ENCODE results near the gene CHPF. TPM values are rescaled to one million over a fixed set of nuclear protein-coding genes. Genes with fewer than 3 reads are reported as not detected.

CHPF gene, protein sequence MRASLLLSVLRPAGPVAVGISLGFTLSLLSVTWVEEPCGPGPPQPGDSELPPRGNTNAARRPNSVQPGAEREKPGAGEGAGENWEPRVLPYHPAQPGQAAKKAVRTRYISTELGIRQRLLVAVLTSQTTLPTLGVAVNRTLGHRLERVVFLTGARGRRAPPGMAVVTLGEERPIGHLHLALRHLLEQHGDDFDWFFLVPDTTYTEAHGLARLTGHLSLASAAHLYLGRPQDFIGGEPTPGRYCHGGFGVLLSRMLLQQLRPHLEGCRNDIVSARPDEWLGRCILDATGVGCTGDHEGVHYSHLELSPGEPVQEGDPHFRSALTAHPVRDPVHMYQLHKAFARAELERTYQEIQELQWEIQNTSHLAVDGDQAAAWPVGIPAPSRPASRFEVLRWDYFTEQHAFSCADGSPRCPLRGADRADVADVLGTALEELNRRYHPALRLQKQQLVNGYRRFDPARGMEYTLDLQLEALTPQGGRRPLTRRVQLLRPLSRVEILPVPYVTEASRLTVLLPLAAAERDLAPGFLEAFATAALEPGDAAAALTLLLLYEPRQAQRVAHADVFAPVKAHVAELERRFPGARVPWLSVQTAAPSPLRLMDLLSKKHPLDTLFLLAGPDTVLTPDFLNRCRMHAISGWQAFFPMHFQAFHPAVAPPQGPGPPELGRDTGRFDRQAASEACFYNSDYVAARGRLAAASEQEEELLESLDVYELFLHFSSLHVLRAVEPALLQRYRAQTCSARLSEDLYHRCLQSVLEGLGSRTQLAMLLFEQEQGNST
- total RNA-seq, result 0.97 and 5.5 TPM in 2 replicates

DNA sequence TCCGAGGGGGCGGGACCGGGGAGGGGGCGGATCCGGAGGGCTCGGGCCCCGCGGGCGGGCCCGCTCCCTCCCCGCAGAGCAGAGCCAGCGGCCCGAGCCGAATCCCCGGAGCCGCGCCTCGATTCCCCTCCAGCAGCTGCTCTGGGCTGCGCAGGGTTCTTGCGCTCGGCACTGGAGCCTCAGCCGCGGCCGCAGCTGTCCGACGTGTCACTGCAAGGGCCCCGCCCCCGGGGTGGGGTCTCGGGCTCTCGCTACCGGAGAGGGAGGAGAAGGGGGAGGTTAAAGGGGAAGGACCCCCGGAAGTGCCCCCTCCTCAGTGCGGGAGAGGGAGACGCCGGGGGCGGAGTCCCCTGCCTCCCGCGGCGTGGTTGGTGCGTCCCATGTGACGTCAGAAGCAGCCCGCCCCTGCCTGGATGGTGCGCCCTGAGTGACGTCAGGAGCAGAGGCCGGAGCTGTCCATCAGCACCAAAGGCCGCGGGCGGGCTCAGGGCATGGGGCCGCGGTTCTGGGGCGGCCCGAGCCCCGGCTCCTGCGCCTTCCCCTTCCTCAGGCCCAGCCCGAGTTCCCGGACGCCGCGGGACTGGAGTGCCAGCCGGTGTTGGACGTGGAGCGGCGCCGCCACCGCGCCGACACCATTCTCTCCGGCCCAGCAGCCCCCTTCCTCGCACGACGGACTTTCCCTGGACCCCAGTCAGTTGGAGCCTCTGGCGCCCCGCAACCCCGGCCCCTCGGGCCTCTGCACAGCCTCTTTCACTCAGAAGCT lies at the start of gene CHPF, which contains the start of gene TMEM198:
CHPF (minus strand) TSS at position 214 of the 763 bp plus-strand sequence. CDS start 271 bp downstream, outside the sequence.
TMEM198 (plus strand) TSS at position 433 of the 763 bp plus-strand sequence. CDS start 700 bp downstream, outside the sequence.

DNA sequence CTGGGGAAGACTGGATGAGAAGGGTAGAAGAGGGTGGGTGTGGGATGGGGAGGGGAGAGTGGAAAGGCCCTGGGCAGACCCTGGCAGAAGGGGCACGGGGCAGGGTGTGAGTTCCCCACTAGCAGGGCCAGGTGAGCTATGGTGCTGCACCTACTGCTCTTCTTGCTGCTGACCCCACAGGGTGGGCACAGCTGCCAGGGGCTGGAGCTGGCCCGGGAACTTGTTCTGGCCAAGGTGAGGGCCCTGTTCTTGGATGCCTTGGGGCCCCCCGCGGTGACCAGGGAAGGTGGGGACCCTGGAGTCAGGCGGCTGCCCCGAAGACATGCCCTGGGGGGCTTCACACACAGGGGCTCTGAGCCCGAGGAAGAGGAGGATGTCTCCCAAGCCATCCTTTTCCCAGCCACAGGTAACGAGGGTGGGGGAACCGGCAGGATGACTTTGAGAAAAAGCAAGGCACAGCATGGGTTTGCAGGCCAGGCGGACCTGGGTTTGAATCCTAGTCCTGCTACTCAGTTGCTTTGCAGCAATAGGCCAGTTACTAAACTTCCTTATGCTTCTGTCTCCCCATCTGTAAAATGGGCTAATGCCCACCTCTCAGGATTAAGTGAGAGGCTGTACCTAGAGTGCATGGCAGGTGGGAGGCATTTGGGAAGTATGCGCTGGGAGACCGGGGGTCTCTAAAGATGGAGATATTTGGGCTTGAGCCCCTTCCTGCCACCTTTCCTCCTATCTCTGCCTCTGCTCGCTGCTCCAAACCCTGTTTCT lies 28.8 kb upstream of the CHPF start, which contains the start of gene INHA:
INHA (plus strand) TSS at position 74 of the 765 bp plus-strand sequence; CDS start at position 139, 65 bp downstream.

DNA sequence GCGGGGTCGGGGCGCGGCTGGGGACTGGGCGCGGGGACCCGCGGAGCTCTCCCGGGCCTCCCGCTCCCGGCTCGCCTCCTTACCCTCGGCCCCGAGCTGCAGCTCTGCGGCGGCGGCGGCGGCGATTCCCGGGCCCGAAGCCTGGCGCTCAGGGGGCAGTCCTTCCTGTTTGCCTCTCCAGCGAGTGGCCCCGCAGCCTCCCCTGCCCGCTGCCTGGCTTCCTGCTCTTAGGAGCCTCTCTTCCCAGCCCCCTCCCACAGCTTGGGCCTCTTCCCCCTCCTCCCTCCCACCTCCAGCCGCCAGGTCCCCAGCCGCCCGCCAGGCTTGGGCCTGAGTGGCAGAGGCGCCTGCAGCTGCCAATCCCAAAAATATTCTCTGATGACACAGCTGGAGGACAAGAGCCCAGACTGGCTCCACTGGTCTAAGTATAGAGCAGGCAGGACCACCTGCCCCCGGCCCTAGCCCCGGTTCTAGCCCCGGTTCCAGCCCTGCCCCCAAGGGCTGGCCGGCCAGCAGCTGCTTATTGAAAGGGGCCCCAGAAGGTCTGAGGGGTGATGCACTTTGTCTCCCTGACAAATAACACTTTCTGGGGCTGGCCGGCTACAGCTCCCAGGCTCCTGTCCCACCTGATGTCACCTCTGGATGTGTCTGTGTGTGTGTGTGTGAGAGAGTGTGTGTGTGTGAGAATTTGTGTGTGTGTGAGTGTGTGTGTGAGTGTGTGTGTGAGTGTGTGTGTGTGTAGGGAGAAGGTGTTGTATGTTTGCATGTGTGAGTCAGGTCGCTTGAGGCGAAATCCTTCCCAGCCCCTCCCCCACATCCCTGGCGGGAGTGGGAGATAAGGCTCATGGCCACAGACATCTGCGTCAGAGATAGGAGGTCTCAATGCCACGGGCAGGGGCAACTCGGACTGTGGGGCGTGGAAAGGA lies 28.0 kb upstream of the CHPF start, which contains the start of gene OBSL1:
OBSL1 (minus strand) TSS at position 229 of the 926 bp plus-strand sequence. CDS start 307 bp downstream, outside the sequence.

DNA sequence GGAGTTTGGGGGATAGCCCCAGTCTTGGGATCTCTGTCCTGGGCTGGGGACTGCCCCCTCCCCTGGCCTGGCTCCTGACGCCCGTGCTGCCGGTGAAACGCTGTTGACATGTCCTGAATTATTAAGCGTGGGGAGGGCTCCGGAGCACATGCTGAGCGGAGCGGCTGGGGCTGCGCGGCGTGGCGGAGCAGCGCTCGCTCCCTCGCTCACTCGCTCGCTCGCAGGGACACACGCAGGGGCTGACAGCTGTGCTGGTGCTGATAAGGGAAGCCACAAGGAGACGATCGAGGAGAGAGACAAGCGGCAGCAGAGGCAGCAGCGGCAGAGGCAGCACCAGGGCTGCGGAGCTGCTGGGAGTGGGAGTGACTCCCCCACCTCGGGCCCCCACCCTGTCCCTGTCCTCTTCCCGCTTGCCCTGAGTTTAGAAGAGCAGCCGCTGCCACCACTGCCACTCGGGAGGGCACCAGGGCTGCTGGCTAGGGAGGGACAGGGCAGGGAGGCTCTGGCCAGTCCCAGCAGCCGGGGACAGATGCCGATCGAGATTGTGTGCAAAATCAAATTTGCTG lies 29.3 kb downstream of the CHPF start, which contains the start of gene ASIC4:
ASIC4 (plus strand) TSS at position 287 of the 566 bp plus-strand sequence; CDS start at position 530, 243 bp downstream.

DNA sequence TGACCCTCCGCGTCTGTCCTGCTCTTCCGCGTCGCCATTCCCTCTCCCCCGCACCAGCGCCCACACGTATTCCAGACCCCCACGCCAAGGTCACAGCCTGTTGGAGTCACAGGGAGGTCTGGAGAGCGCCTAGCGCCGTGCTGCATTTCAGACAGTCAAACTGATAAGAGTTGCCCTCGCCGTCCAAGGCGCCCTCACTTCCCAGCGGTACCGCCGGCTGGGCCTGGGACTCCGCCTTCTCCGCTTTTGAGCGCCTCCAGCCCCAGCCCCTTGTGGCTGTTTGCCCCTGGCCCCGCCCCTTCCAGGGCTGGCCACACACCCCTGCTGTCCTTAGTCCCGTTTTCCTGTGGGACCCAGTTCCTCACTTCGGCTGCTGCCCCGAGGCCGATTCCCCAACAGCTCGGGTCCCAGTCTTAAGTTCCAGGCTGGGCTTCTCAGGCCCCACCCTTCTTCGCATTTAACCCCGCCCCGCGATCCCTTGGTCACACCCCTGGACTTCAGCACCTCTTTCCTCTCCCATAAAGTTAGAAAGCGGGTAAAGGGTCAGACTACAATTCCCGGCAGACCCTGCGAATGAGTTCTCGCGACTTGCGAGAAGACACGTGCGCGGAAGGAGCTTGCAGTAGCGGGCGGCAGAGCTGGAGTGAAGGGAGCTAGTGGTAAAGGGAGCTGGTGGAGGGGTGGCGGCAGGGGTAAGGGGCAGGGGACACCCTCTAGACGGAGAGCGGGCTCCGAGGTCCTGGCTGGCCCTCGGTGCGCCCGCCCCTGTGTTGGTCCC lies 45.1 kb downstream of the CHPF start, which contains the start of gene GMPPA:
GMPPA (plus strand) TSS at position 612 of the 778 bp plus-strand sequence. CDS start 1,085 bp downstream, outside the sequence.

Other genes starting within 250 kb of the CHPF start
- under 0.01 and 1.5 TPM in 2 replicates for gene PTPRN, start 234.4 kb downstream of the CHPF start, total RNA-seq
- not detected in 2 replicates for gene RESP18, start 211.1 kb downstream of the CHPF start, total RNA-seq
- gene DNPEP, start 155.9 kb downstream of the CHPF start, total RNA-seq, result 47.4 and 60.8 TPM in 2 replicates
- gene DES, start 125.4 kb downstream of the CHPF start, total RNA-seq, result under 0.01 and 1.2 TPM in 2 replicates
- gene SPEG, start 109.0 kb downstream of the CHPF start, total RNA-seq, result 0.30 and 0.32 TPM in 2 replicates
- gene GMPPA, start 44.9 kb downstream of the CHPF start, total RNA-seq, result 39.3 and 46.4 TPM in 2 replicates
- not detected in 2 replicates for gene ASIC4, start 29.3 kb downstream of the CHPF start, total RNA-seq
- not detected in 2 replicates for gene TMEM198, start 219 bp upstream of the CHPF start, total RNA-seq
- 13.0 and 13.2 TPM in 2 replicates for gene OBSL1, start 27.7 kb upstream of the CHPF start, total RNA-seq
- gene INHA, start 28.5 kb upstream of the CHPF start, total RNA-seq, result not detected in 2 replicates
- 5.8 and 7.3 TPM in 2 replicates for gene STK11IP, start 54.0 kb upstream of the CHPF start, total RNA-seq
- gene SLC4A3, start 83.8 kb upstream of the CHPF start, total RNA-seq, result under 0.01 TPM in 1 of 2 replicates, not detected in the other

All from epithelial cell of umbilical artery (primary cell).